Activated T-helper 9 cell treated with anti-CD3 and anti-CD28 coated beads, Interleukin-2, amount 50 U/mL, for 16 hours (primary cell): ENCODE data around the gene MOB1B.
A peak's percentile ranks its signal among the peaks of the same experiment; 100 is the strongest.
"Not testable (repeated sequence)": the region's sequence is repeated elsewhere in the genome, so short reads cannot be mapped to it uniquely, and the experiment has no call there.

Source experiments
- DNase-seq: peaks from one replicate; pipeline ENCODE4 v3.0.0-alpha.2; 2020; ENCODE audit warnings: low read depth

MOB1B gene

DNA sequence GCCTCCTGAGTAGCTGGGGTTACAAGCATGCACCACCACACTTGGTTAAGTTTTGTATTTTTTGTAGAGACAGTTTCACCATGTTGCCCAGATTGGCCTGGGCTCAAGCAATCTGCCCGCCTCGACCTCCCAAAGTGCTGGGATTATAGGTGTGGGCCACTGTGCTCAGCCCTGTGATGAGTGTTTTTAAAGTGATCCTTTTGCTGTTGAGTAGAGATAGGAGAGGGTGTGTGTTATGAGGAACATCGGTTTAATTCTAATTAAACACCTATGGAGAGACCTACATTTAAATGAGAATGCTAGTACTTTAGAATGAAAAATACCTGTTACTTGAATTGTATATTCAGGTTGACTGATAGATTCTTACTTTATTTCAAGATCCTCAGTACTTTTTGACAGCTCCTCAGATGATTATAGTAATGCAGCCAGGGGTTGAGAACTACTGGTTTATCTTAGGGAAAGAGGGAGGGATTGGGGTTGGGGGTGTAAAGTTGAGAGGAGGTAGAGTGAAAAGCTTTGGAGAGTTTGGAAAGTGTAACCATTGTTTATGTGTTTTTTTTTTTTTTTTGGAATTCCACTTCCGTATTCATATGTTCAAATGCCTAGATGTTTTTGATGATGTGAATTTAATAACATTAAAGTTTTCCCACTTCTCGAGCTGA is 54.5 kb downstream of the MOB1B start:
- DNase-seq = no peak

DNA sequence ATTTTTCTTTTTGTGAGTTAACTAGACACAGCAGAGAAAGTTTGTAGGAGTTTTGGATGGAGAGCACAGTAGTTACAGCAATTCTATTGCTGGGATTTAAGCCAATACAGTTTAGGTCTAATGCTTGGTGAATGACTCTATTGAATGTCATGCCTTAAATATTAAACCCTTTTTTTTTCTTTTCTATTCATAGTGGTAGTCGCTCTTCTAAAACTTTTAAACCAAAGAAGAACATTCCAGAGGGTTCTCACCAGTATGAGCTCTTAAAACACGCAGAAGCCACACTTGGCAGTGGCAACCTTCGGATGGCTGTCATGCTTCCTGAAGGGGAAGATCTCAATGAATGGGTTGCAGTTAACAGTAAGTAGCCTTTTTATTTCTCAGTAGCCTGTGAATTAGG is 56.5 kb downstream of the MOB1B start:
- DNase-seq = no peak

DNA sequence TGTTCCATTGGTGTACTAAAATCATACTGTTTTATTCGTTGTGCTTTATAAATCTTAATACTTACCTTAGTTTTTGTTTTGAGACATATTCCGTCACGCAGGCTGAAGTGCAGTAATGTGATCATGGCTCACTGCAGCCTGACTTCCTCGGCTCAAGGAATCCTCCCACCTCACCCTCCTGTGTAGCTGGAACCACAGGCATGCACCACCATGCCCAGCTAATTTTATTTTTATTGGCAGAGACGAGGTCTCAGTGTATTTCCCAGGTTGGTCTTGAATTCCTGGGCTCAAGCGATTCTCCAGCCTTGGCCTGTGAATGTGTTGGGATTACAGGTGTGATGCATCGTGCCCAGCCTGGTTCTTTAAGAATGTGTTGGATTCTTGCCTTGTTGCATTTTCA is 66.9 kb downstream of the MOB1B start:
- no peak for DNase-seq

DNA sequence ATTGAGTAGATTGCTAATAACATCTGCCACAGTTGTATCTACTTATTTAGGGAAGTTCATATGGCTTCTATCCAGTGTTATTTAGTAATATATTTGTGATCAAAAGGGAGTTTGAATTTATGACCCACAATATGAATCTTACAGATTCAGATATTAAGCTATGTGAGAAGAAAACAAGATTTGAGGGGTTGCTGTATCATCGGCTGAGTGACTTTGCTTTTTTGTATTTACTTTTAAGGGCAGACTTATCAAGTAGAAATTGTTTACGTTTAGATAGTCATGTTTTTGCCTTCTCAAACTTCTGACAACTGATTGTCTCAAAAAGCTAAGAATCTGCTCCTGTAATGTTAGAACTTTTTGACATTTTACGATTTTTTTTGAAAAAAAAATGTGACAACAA is 74.1 kb downstream of the MOB1B start:
- DNase-seq = no peak

DNA sequence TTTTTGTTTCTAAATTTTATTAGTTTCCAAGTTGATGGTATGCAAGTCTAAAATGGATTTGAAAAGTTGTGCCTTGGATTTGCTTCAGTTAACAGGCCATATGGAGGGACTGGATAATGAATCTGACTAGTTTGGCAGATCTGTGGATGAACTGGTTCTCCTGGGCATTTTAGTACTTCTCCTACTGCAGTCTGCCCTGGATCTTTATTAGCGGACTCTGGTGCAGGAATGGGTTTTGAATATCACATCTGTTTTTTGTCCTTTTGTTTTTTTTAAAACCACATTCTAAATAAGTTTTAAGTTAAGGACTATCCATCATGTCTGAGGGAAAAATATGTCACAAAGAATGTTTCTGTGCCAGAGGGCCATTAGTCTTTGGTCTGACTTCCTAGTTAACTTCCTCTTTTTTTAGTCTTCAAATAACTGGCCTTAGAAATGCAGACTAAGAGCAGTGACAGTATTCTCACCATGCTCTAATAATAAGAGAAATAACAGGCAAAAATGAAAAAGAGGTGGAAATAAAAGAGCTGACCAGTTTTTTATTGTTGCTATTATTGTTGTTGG is 77.4 kb downstream of the MOB1B start:
- DNase-seq = no peak

DNA sequence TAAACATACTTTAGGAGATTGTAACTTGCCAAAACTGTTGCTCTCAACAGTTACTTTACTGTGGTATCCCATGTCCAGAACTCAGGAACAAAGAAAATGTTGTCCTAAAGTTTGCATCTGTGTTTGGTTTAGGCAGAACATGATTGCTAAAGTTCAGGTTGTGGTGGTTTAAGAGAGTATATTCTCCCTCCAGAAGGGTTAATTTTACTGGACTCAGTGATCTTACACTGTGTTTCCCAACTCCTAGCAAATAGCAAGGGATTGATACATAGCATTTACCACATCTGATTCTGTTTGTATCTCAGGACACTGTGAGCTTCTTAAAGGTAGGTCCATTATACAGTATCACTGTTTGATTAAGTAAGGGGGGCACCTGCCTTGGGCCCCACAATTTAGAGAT is 78.0 kb downstream of the MOB1B start:
- DNase-seq = no peak

DNA sequence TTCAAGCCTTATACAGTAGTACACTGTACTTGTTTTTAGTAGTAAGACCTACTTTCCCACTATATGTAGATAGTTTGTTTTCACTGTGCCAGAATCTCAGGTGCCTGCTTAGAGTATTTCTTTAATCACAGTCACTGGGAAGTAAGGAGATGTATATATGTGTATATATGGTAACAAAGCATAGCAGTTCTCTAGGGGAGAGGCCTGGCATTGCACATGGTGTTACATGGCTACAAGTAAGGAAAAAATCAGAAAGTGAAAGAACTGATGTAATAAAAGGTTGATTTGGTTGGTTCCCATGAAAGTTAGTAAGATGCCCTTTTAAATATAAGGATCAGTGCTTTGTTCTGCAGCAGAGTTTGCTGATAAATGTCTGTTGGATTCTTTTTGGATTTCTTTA is 81.9 kb downstream of the MOB1B start:
- DNase-seq = no peak

DNA sequence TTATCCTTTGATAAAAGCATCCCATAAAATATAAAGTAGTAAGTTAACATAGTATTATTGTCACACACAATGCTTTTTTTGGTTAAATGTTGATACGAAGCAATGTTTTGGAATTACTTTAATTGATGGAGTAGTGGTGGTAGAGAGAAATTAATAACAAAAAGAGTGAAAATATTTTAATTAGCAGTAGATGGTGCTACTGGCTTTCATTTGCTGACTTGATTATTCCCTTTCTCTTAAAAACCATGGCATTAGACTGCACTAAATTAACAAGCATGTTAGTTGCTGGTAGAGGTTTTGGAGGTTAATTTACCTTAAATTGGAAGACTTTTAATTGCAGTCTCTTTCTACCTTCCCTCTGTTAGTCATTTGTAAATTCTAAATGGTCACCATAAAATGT is 82.4 kb downstream of the MOB1B start:
- DNase-seq = no peak

DNA sequence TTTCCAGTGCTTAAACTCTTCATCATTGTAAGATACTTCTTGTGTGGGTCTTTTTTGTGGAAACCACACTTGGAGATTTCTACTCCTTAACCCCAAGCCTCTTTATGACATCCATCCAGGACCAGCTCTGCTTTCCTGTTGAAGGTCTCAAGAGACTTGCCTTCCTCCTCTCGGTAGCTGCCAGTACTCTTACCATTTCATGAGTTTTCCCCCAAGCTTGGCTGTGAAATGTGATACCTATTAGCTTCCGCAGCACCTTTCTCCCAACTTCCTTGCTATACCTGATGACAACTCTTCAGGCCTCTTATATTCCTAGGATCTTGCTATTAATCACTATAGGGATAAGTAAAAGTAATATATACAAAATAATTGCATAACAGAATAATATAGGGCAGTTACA is 89.4 kb downstream of the MOB1B start:
- no peak for DNase-seq

DNA sequence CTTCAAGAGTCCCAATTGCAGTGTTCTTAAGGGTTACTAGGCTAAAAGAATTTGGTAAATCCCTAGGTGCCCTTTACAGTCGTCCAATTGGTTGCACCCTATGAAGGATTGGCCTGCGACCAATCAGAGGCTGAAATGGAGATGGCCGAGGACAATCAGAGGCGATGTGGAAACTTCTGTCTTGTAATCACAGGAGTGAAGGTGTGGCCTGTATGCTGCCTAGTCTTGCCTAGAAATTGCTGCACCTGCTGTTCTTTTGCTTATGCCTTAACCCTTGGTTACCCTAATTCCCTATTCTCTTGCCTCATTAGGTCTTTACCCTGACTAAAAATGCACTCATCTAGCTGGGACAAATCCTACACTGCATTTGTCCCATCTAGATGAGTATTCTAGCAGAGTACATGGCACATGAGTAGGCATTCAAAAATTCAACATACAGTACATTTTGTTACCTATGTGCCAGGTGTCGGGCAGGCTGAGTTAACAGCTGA is 90.3 kb downstream of the MOB1B start:
- DNase-seq = no peak

DNA sequence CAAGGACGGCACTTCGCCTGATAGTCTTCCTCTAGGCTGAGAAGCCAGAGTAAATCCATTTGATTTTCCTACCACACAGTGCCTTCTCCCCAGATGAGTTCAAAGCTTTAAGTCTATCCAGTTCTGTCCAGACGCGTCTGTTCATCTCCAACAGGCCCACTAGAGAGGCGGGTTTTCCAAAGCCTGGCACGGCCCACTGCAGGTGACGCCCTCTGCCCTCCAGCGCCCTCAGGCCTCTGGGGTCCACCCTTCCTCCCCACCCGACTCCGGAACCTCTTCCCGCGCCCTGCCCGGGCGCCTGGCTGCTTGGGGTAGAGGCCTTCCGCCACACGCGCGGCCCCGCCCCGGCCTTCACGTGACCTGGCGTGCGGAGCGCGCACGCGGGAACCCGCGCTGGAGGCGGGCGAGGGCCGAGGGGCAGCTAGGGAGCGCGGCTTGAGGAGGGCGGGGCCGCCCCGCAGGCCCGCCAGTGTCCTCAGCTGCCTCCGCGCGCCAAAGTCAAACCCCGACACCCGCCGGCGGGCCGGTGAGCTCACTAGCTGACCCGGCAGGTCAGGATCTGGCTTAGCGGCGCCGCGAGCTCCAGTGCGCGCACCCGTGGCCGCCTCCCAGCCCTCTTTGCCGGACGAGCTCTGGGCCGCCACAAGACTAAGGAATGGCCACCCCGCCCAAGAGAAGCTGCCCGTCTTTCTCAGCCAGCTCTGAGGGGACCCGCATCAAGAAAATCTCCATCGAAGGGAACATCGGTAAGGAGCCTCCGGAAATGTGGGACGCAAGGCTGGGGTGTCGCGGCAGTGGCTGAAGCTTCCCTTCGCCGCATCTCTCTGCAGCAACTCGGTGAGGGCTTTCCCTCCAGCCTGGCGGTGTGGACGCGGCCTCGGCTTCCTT is 91.3 kb downstream of the MOB1B start, which contains the start of gene DCK:
DCK (plus strand) TSS at position 469 of the 888 bp plus-strand sequence; CDS start at position 656, 187 bp downstream.
- peak; percentile 82 for DNase-seq

DNA sequence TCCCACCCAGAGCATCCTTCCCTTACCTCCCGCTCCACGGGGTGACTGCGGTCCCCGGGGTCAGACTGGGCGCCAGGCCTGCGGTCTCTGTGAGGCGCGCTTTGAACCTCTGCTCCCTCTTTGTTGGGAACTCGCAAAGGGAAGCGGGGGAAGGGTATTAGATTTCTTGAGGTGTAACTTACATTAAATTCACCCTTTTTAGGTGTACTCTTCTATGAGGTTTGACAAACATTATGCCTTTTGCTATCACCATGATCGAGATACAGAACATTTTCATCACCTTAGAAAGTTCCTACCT is 91.8 kb downstream of the MOB1B start:
- no peak for DNase-seq

DNA sequence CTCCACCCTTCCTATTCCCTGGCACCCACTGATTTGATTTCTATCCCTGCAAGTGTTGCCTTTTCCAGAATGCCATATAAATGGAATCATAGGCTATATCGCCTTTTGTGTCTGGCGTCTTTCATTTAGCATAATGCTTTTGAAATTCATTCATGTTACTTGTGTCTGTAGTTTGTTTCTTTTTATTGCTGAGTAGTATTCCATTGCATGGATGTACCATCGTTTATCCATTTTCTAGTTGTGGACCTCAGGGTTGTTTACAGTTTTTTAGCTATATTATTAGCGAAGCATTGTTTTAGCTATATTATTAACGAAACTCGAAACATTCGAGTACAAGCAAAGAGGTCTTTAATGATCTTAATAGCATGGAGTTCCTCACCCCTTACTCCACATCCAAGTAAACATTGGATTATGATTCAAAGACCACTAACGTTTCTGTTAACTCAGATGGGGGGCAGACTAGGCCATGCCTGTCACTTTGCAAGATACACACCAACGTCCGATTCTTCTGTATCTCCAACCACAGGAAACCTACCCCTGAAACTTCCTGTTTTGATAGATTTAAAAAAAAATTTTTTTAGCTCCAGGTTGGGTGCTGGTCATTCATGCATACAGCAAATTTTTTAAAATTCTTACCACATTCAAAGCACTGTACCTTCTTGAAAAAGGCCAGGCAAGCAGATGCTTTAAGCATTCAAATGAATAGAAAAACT is 92.4 kb downstream of the MOB1B start:
- DNase-seq = no peak

DNA sequence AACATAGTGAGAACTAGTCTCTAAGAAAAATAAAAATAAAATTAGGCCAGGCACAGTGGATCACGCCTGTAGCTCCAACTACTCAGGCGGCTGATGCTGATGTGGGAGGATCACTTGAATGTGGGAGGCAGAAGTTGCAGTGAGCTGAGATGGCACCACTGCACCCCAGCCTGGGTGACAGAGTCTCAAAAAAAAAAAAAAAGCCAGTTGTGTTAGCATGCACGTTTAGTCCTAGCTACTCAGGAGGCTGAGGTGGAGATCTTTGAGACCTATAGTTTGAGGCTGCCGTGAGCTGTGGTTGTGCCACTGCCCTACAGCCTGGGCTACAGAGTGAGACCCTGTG is 93.8 kb downstream of the MOB1B start:
- no peak for DNase-seq

DNA sequence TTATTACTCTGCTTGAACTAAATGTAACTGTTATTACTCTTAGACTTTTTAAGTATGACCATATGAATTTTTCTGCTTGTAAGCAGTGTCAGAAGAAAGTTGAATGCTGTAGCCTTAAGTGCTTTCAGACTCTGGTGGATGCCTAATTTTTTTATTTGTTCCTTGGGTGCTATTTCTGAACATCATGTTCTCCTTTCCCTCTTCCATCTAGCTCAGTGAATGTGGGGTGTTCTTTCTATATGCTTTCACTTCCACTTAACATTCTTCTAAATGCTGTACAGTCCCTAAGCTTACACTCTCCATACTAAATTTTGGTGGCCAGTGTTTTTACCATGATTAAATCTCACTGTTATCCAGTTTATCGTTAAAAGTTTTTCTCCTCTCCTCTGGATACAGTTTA is 94.9 kb downstream of the MOB1B start:
- DNase-seq = no peak

DNA sequence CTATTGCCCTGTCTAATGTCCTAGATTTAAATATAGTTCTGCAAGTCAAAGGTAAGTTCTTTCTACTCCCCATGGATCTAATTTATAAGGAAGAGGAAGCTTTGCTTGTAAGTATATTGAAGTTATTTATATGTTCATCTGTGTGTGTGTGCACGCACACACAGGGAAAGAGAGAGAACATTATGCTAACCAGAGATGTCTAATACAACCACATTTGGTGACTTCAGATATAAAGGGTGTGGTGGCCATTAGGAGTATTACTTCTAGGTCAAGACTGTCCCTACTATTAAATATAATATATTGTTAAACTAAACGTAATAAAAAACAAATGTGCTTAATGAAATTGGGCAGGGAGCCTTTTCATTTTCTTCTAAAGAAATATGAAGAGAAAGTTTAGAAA is 95.4 kb downstream of the MOB1B start:
- no peak for DNase-seq

DNA sequence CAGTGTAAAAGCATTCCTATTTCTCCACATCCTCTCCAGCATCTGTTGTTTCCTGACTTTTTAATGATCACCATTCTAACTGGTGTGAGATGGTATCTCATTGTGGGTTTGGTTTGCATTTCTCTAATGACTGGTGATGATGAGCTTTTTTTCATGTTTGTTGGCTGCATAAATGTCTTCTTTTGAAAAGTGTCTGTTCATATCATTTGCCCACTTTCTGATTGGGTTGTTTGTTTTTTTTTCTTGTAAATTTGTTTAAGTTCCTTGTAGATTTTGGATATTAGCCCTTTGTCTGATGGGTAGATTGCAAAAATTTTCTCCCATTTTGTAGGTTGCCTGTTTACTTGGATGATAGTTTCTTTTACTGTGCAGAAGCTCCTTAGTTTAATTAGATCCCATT is 97.5 kb downstream of the MOB1B start:
- DNase-seq = not testable (repeated sequence)

DNA sequence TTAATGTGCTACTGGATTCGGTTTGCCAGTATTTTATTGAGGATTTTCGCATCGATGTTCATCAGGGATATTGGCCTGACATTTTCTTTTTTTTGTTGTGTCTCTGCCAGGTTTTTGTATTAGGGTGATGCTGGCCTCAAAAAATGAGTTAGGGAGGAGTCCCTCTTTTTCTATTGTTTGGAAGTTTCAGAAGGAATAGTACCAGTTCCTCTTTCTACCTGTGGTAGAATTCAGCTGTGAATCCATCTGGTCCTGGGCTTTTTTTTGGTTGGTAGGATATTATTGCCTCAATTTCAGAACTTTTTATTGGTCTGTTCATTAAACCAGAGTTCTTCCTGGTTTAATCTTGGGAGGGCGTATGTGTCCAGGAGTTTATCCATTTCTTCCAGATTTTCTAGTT is 99.2 kb downstream of the MOB1B start:
- DNase-seq = not testable (repeated sequence)

DNA sequence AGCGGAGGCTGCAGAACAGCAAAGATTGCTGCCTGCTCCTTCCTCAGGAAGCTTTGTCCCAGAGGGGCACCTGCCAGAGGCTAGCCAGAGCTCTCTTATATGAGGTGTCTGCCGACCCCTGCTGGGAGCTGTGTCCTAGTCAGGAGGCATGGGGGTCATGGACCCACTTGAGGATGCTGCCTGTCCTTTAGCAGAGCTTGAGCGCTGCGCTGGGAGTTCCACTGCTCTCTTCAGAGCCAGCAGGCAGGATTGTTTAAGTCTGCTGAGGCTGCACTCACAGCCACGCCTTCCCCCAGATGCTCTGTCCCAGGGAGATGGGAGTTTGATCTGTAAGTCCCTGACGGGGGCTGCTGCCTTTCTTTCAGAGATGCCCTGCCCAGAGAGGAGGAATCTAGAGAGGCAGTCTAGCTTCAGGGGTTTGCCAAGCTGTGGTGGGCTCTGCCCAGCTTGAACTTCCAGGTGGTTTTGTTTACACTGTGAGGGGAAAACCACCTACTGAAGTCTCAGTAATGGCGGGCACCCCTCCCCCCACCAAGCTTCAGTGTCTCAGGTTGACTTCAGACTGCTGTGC is 102.2 kb downstream of the MOB1B start:
- no peak for DNase-seq

DNA sequence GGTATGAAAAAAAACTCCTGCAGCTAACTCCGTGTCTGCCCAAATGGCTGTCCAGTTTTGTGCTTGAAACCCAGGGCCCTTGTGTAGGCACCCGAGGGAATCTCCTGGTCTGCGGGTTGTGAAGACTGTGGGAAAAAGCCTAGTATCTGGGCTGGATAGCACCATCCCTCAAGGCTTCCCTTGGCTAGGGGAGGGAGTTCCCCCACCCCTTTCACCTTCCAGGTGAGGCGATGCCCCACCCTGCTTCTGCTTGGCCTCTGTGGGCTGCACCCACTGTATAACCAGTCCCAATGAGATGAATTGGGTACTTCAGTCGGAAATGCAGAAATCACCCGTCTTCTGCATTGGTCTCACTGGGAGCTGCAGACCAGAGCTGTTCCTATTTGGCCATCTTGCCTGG is 102.9 kb downstream of the MOB1B start:
- not testable (repeated sequence) for DNase-seq

DNA sequence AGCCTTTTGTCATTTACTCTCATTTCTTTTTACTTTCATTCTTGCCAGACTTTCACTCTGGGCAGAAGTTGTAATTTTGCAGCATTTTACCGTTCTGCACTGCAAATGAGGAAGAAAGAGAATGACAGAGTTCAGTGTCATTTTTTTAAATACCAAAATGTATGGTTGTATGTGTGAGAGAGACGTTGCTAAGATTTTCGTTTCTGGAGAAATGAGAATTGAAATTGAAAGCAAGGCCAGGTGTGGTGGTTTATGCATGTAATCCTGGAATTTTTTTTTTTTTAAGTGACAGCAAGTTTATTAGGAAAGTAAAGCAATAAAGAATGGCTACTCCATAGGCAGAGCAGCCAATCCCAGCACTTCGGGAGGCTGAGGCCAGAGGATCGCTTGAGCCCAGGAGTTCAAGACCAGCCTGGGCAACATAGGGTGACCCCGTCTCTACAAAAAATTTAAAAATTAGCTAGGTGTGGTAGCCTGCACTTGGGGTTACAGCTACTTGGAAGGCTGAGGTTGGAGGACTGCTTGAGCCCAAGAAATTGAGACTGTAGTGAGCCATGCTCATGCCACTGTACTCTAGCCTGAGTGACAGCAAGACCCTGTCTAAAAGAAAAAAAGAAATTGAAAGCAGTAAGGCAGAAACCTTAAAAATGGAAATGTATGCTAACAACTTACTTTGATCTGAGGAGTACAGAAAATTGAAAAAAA is 104.2 kb downstream of the MOB1B start:
- DNase-seq = no peak

DNA sequence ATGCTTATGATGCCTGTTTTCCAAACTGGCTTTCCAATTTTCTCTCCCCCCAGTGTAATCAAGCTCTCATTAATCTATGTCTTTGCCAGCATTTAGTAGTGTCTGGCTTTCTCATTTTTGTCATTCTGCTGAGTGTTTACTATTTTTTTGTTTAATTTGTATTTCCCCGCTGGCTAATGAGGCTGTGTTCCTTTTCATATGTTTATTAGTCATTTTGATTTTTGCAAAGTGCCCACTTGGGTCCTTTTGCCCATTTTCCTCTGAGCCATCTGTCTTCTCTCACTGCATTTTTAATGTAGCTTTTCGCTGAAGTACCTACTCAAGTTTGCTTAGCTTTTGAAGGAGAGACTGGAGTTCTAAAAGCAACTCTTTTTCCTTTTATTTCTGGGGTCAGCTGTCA is 106.0 kb downstream of the MOB1B start:
- DNase-seq = no peak
